ENCODE data around the gene ZNF365.
"Not testable (repeated sequence)": the region's sequence is repeated elsewhere in the genome, so short reads cannot be mapped to it uniquely, and the experiment has no call there.

The ZNF365 gene

GRCh38 chr10:62394556-62395018, 20.4 kb downstream of the ZNF365 start:
- TF ChIP-seq, protein P1, sequence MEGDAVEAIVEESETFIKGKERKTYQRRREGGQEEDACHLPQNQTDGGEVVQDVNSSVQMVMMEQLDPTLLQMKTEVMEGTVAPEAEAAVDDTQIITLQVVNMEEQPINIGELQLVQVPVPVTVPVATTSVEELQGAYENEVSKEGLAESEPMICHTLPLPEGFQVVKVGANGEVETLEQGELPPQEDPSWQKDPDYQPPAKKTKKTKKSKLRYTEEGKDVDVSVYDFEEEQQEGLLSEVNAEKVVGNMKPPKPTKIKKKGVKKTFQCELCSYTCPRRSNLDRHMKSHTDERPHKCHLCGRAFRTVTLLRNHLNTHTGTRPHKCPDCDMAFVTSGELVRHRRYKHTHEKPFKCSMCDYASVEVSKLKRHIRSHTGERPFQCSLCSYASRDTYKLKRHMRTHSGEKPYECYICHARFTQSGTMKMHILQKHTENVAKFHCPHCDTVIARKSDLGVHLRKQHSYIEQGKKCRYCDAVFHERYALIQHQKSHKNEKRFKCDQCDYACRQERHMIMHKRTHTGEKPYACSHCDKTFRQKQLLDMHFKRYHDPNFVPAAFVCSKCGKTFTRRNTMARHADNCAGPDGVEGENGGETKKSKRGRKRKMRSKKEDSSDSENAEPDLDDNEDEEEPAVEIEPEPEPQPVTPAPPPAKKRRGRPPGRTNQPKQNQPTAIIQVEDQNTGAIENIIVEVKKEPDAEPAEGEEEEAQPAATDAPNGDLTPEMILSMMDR (IDR thresholded peaks at IDR 0.05): no peak
- H3K36me3 ChIP-seq: no peaks in the 10 kb centered on the region
- no peaks in the 10 kb centered on the region for H3K9me3 ChIP-seq
- H3K27ac ChIP-seq: no peak overlapping the region
- no peaks in the 10 kb centered on the region for H3K27me3 ChIP-seq
- H3K4me1 ChIP-seq (ENCODE audit: control insufficient read depth in 1 of 2, insufficient read depth in 1 of 2, low read depth in 1 of 2, low read length in 1 of 2): no peaks in the 10 kb centered on the region
- no peak overlapping the region for H3K4me3 ChIP-seq (ENCODE audit: low read depth in 1 of 2, low read length in 1 of 2)

- TF ChIP-seq, protein P1 (IDR thresholded peaks at IDR 0.05): no peak
- H3K36me3 ChIP-seq: no peaks in the 10 kb centered on the region
- H3K4me3 ChIP-seq (ENCODE audit: low read depth in 1 of 2, low read length in 1 of 2): no peak overlapping the region
- no peaks in the 10 kb centered on the region for H3K27me3 ChIP-seq
- H3K9me3 ChIP-seq: no peaks in the 10 kb centered on the region
- no peaks in the 10 kb centered on the region for H3K4me1 ChIP-seq (ENCODE audit: control insufficient read depth in 1 of 2, insufficient read depth in 1 of 2, low read depth in 1 of 2, low read length in 1 of 2)
- H3K27ac ChIP-seq: no peak overlapping the region
Observed at GRCh38 chr10:62395892-62396291, 21.7 kb downstream of the ZNF365 start.

DNA sequence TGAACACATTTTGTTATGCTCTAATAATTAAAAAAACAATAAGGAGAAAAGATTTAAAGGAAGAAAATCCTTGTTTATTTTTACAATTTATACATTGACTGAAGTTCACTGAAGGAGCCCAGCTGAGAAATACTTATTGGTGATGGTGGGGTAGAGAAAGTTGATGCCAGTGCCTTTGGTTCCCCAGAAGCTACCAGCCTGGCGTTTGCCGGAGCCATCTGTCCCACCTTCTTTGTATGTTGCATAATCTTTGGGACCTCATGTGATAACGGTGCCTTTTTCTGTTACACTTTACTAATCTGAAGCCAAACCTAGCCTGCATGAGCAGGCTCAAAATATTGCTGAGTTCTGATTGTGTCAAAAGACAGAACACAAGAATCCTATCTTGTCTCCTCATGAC, 22.7 kb downstream of the ZNF365 start:
- H3K4me3 ChIP-seq (ENCODE audit: low read depth in 1 of 2, low read length in 1 of 2): no peak overlapping the region
- H3K27ac ChIP-seq: no peak overlapping the region
- no peaks in the 10 kb centered on the region for H3K4me1 ChIP-seq (ENCODE audit: control insufficient read depth in 1 of 2, insufficient read depth in 1 of 2, low read depth in 1 of 2, low read length in 1 of 2)
- no peaks in the 10 kb centered on the region for H3K36me3 ChIP-seq
- no peaks in the 10 kb centered on the region for H3K9me3 ChIP-seq
- no peaks in the 10 kb centered on the region for H3K27me3 ChIP-seq
- TF ChIP-seq, protein P1 (IDR thresholded peaks at IDR 0.05): no peak

GRCh38 chr10:62399211-62399610, 25.0 kb downstream of the ZNF365 start:
- Histone ChIP-seq H3K27ac (no peak overlapping the region), H3K4me3 (ENCODE audit: low read depth in 1 of 2, low read length in 1 of 2) (no peak overlapping the region), H3K27me3 (no peaks in the 10 kb centered on the region), H3K36me3 (no peaks in the 10 kb centered on the region), H3K4me1 (ENCODE audit: control insufficient read depth in 1 of 2, insufficient read depth in 1 of 2, low read depth in 1 of 2, low read length in 1 of 2) (no peaks in the 10 kb centered on the region), H3K9me3 (no peaks in the 10 kb centered on the region)
- TF ChIP-seq, protein P1 (IDR thresholded peaks at IDR 0.05): no peak

- Histone ChIP-seq H3K4me3 (ENCODE audit: low read depth in 1 of 2, low read length in 1 of 2) (no peak overlapping the region), H3K36me3 (no peaks in the 10 kb centered on the region), H3K4me1 (ENCODE audit: control insufficient read depth in 1 of 2, insufficient read depth in 1 of 2, low read depth in 1 of 2, low read length in 1 of 2) (no peaks in the 10 kb centered on the region), H3K27me3 (no peaks in the 10 kb centered on the region), H3K9me3 (no peaks in the 10 kb centered on the region), H3K27ac (no peak overlapping the region)
- TF ChIP-seq, protein P1 (IDR thresholded peaks at IDR 0.05): no peak
Observed at GRCh38 chr10:62402508-62402907, 28.3 kb downstream of the ZNF365 start.

DNA sequence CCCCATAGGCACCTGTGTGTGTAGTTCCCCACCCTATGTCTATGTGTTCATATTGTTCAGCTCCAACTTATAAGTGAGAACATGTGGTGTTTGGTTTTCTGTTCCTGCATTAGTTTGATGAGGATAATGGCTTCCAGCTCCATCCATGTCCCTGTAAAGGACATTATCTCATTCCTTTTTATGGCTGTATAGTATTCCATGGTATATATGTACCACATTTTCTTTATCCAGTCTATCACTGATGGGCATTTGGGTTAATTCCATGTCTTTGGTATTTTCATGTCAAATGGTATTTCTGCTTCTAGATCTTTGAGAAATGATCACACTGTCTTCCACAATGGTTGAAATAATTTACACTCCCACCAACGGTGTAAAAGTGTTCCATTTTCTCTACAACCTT, 36.4 kb downstream of the ZNF365 start:
- not testable (repeated sequence) for H3K4me1 ChIP-seq (ENCODE audit: control insufficient read depth in 1 of 2, insufficient read depth in 1 of 2, low read depth in 1 of 2, low read length in 1 of 2); H3K36me3 ChIP-seq; H3K4me3 ChIP-seq (ENCODE audit: low read depth in 1 of 2, low read length in 1 of 2); H3K27ac ChIP-seq; H3K27me3 ChIP-seq; H3K9me3 ChIP-seq

GRCh38 chr10:62410934-62411333, 36.8 kb downstream of the ZNF365 start:
- H3K27ac ChIP-seq; H3K36me3 ChIP-seq; H3K27me3 ChIP-seq; H3K9me3 ChIP-seq; H3K4me3 ChIP-seq (ENCODE audit: low read depth in 1 of 2, low read length in 1 of 2); H3K4me1 ChIP-seq (ENCODE audit: control insufficient read depth in 1 of 2, insufficient read depth in 1 of 2, low read depth in 1 of 2, low read length in 1 of 2): not testable (repeated sequence)
